WERI-Rb-1 (cell line): ENCODE data around the gene NDEL1.

ENCODE experiments used
- DNase-seq: peaks from one replicate; pipeline ENCODE4 v3.0.0-alpha.2; 2020
- H3K27ac ChIP-seq: fragments of 250-450 bp; sonication (Bioruptor Pico); 2 replicates; pipeline ENCODE4 v1.5.1; 2020; ENCODE audit warnings: mild to moderate bottlenecking, moderate library complexity
- H3K27me3 ChIP-seq: fragments of 250-450 bp; sonication (Bioruptor Pico); 2 replicates; pipeline ENCODE4 v1.5.1; 2021; ENCODE audit warnings: mild to moderate bottlenecking, low read depth, moderate library complexity; ENCODE audit not compliant: insufficient read depth, severe bottlenecking
- H3K36me3 ChIP-seq: fragments of 250-450 bp; sonication (Bioruptor Pico); 2 replicates; pipeline ENCODE4 v1.5.1; 2020; ENCODE audit warnings: mild to moderate bottlenecking, moderate library complexity
- H3K4me3 ChIP-seq: 2 replicates; pipeline ENCODE4 v1.5.1; 2011; ENCODE audit warnings: low read depth, mild to moderate bottlenecking, control low read depth, low read length
- H3K9me3 ChIP-seq: fragments of 250-450 bp; sonication (Bioruptor Pico); 2 replicates; pipeline ENCODE4 v1.5.1; 2021; ENCODE audit warnings: mild to moderate bottlenecking, moderate library complexity; ENCODE audit not compliant: severe bottlenecking
- TF ChIP-seq, protein P1 (sequence below): IDR thresholded peaks from 2 replicates; pipeline ENCODE4 v1.5.1; 2011; ENCODE audit warnings: low read depth, mild to moderate bottlenecking, control low read depth, inconsistent platforms, low read length

Gene NDEL1

DNA sequence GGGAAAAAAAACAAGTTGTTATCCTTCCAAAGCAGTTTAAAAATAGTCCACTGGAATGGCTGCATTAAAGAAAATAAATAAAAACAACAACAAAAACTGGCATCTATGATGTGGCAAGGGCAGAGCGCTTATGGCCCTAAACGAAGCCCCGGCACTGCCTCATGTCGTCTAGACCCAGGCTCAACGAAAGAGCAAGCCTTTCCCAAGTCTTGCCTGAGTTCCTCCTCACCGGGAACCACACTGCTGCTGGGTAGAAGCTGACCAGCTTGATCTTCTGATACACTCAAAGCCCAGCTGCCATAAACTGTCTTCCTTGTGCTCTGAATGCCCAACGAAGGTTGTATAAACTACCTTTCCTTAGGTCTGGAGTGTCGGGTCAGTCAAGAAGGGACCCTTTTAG lies 37.0 kb downstream of the NDEL1 start:
- no peaks in the 10 kb centered on the region for H3K9me3 ChIP-seq
- no peak for DNase-seq
- H3K27ac ChIP-seq, result no peak overlapping the region
- TF ChIP-seq, protein P1, sequence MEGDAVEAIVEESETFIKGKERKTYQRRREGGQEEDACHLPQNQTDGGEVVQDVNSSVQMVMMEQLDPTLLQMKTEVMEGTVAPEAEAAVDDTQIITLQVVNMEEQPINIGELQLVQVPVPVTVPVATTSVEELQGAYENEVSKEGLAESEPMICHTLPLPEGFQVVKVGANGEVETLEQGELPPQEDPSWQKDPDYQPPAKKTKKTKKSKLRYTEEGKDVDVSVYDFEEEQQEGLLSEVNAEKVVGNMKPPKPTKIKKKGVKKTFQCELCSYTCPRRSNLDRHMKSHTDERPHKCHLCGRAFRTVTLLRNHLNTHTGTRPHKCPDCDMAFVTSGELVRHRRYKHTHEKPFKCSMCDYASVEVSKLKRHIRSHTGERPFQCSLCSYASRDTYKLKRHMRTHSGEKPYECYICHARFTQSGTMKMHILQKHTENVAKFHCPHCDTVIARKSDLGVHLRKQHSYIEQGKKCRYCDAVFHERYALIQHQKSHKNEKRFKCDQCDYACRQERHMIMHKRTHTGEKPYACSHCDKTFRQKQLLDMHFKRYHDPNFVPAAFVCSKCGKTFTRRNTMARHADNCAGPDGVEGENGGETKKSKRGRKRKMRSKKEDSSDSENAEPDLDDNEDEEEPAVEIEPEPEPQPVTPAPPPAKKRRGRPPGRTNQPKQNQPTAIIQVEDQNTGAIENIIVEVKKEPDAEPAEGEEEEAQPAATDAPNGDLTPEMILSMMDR, result no peak
- no peak overlapping the region for H3K4me3 ChIP-seq
- H3K36me3 ChIP-seq, result peaks cover 70% of the 10 kb centered on the region
- H3K27me3 ChIP-seq, result no peaks in the 10 kb centered on the region

DNA sequence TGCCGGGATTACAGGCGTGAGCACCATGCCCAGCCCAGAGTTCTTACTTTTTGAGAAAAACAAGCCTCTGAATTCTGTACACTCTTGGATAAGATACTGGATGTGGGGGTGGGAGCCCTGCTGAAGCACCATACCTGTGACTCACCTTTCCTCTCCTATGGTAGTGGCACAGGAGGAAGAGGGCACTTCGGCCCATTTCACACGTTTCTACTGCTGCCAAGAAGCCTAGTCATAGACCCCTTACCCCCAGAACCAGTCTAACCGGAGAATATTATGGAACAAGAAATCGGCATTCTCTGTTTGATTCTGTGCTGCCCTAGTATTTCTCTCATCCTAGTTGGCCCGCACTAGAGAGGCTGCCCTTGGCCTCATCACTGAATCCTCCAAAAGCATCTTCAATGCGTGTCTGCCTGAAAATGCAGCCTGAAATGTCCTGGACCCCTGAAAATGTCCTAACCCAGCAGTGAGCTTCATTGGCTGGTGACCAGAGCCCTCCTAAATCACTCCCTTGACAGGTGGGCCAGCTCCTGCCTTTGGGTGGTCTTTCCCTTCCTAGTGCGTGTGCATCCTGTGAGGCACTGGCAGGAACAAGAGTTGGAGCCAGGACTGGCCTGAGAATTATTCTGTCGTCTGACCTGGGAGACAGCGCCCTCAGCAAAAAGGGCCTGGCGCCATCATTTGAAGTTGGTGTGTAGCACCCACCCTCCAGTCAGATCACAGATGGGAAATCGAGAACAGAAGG lies 37.9 kb downstream of the NDEL1 start:
- DNase-seq, result no peak
- Histone ChIP-seq H3K4me3 (no peak overlapping the region), H3K27me3 (no peaks in the 10 kb centered on the region), H3K9me3 (no peaks in the 10 kb centered on the region), H3K27ac (no peak overlapping the region), H3K36me3 (peaks cover 70% of the 10 kb centered on the region)
- TF ChIP-seq, protein P1, result no peak

DNA sequence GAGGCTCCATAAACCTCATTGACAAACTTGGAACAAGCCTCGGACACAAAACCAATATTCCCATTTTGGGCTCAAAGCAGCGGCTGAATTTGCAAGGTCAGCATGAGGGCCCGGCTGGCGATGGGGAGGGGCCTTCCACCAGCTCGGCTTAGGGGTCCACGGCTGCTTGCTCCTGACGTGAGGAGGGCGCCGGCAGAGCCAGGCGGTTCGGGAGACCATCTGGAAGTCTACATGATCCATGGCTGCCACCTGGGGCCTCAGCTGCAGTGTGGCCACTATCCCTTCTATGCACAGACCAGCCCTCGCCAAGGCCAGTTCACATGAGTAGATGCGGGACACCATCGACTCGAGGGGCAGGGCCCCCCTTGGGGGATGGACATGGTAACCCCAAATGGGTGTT lies 39.1 kb downstream of the NDEL1 start:
- peaks cover 82% of the 10 kb centered on the region for H3K36me3 ChIP-seq
- no peaks in the 10 kb centered on the region for H3K9me3 ChIP-seq
- H3K27me3 ChIP-seq, result no peaks in the 10 kb centered on the region
- no peak overlapping the region for H3K4me3 ChIP-seq
- DNase-seq, result no peak
- no peak overlapping the region for H3K27ac ChIP-seq
- TF ChIP-seq, protein P1, result no peak

DNA sequence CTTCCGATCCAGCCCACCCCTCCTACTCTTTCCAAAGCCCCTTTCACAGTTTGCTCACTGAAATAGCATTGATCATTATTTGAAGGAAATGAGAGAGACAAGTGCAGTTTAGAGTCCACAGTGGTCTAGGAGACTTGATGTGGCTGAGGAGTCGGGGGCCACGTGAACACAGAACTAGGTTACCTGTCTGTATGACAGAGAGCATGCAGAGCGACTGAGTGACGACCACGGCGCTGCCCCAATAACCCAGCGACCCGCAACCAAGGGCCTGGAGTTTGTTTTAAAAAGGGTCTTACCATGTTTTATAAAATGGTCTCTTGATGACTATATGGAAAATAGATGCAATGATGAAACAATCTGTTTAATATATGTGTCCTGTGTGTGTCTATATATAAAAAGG lies 39.5 kb downstream of the NDEL1 start:
- no peaks in the 10 kb centered on the region for H3K9me3 ChIP-seq
- no peak overlapping the region for H3K27ac ChIP-seq
- no peak overlapping the region for H3K4me3 ChIP-seq
- TF ChIP-seq, protein P1, result no peak
- DNase-seq, result no peak
- no peaks in the 10 kb centered on the region for H3K27me3 ChIP-seq
- peaks cover 86% of the 10 kb centered on the region for H3K36me3 ChIP-seq

DNA sequence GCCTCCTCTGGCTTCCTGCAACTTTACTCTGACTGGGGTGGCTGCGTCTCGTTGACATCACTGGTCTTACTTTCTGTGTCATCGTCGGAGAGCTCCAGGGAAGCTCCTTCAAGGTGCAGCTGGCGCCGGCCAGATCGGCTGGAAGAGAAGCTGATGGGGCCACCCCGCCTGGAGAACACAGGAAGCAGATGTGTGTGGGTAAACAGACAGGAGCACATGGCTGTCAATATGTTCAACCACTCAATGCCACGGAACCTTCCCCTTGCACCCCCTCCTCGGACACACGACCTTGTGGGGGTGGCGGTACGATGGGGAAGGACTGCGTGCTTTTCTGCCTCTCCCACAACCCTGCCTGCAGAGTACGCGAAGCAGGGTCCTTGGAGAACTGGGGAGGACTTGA lies 40.1 kb downstream of the NDEL1 start:
- Histone ChIP-seq H3K27me3 (no peaks in the 10 kb centered on the region), H3K36me3 (peaks cover 91% of the 10 kb centered on the region), H3K27ac (no peak overlapping the region), H3K4me3 (no peak overlapping the region), H3K9me3 (no peaks in the 10 kb centered on the region)
- DNase-seq, result no peak
- TF ChIP-seq, protein P1, result no peak

DNA sequence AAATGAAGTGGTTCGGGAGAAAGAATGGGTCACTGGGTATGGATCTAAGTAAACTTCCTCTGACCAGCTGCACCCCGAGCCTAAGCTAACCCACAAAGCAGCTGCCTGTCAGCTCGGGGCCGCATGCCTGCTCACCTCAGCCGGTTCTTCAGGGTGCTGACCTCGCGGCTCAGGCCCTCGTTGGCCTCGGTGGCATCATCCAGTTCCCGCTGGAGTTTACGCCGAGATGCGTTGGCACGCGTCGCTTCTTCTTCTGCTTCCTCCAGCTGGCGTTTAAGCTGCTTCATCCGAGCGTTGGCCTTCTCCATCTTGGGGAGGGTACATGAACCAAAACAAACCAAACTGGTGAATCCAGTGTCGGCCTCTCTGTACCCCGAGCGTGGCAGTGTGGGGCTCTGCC lies 41.1 kb downstream of the NDEL1 start:
- no peak overlapping the region for H3K27ac ChIP-seq
- TF ChIP-seq, protein P1, result no peak
- H3K36me3 ChIP-seq, result peaks cover 97% of the 10 kb centered on the region
- DNase-seq, result no peak
- H3K9me3 ChIP-seq, result no peaks in the 10 kb centered on the region
- no peaks in the 10 kb centered on the region for H3K27me3 ChIP-seq
- no peak overlapping the region for H3K4me3 ChIP-seq
